GM20431 (cell line): Measurements from ENCODE around the gene NPHS1.
"Not testable (repeated sequence)": the region's sequence is repeated elsewhere in the genome, so short reads cannot be mapped to it uniquely, and the experiment has no call there.

Experiments
- in situ Hi-C: fragments of 300-500 bp; cut with MseI, MboI; formaldehyde crosslinking; loops from one replicate; pipeline ENCODE4 v1.15.0; 2020; ENCODE audit warnings: low sequenced_read_pairs; ENCODE audit not compliant: unreplicated experiment

Gene NPHS1

DNA sequence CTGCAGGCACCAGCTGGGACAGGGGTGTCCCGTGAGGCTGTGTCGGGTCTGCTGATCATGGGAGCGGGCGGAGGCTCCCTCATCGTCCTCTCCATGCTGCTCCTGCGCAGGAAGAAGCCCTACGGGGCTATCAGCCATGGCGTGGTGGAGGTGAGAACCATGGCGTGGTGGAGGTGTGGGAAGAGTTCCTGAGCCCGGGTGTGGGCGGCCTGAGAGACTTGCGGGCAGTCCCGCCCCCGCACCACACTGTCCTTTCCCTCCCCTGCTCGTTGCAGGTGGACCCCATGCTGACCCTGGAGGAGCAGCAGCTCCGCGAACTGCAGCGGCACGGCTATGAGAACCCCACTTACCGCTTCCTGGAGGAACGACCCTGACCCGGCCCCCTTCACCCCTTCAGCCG, 26.8 kb upstream of the NPHS1 start:
- in situ Hi-C loops = no loop called here

DNA sequence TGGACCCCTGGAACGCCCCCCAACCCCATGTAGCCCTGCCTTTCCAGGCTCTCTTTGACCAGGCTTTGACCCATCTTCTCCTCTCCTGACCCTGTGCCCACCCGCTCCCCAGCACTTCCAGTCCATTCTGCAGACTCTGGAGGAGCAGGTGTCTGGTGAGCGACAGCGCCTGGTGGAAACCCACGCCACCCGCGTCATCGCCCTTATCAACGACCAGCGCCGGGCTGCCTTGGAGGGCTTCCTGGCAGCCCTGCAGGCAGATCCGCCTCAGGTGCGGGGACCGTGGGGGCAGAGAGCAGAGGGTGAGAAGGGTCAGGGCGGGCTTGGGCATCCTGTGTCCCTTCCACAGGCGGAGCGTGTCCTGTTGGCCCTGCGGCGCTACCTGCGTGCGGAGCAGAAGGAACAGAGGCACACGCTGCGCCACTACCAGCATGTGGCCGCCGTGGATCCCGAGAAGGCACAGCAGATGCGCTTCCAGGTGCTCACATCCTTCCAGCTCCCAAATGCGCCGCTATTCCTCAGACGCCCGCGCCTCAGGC, 22.2 kb upstream of the NPHS1 start:
- in situ Hi-C loops = no loop called here

DNA sequence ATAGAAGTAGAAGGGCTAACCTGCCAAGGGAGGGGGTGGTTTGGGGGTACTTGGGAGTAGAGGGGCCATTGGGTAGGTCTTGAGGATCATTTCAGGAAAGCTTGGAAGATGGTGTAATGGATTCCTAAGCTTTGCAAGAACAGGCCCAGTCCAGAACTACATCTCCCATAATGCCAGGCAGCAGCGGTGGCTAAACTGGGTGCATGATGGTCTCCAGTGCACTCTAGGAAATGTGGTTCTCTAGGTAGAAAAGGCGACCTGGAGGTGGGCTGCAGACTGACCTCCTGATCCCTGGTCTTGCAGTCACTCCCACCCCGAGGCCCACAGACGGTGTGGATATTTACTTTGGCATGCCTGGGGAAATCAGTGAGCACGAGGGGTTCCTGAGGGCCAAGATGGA, 19.9 kb upstream of the NPHS1 start:
- in situ Hi-C loops = no loop called here

DNA sequence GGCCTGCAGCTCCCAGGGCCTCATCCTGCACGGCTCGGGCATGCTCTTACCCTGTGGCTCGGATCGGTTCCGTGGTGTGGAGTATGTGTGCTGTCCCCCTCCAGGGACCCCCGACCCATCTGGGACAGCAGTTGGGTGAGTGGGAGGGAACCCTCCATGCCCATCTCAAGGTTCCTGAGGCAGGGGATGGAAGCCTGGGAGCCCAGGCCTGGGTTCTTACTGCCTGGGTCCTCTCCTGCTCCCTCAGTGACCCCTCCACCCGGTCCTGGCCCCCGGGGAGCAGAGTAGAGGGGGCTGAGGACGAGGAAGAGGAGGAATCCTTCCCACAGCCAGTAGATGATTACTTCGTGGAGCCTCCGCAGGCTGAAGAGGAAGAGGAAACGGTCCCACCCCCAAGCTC, 19.3 kb upstream of the NPHS1 start:
- in situ Hi-C loops = no loop called here

DNA sequence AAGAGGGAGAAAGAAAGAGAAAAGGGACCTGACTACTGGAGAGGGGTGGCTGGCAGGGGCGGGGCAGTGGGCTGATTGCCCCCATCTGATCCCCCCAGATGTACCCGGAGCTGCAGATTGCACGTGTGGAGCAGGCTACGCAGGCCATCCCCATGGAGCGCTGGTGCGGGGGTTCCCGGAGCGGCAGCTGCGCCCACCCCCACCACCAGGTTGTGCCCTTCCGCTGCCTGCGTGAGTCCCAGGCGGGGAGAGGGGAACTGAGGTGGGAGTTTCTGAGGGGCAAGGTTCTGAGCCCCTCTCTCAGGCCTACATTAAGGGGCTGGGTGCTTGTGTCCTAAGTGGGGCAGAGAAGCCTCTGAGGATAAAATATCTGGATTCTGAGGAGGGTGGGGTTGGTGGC, 18.5 kb upstream of the NPHS1 start:
- in situ Hi-C loops = no loop called here

DNA sequence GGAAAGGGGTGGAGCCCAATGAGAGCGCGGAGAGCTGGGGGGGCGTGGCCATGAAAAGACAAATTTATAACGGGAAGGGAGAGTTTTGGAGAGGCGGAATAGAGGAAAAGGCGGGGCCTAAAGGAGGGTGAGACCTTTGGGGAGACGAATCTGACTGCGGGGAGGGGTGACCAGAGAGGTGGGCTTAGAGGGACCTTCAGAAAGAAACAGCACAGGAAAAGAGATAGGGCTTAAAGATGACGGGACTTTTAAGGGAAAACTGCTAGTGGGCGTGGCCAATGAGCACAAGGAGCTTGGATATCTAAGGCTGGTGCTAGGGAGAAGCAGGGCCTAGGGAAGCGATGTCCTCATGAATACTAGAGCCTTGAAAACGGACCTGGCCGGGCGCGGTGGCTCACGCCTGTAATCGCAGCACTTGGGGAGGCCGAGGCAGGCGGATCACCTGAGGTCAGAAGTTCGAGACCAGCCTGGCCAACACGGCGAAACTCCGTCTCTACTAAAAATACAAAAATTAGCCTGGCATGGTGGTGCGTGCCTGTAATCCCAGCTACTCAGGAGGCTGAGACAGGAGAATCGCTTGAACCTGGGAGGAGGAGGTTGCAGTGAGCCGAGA, 17.9 kb upstream of the NPHS1 start:
- in situ Hi-C loops = not testable (repeated sequence)

DNA sequence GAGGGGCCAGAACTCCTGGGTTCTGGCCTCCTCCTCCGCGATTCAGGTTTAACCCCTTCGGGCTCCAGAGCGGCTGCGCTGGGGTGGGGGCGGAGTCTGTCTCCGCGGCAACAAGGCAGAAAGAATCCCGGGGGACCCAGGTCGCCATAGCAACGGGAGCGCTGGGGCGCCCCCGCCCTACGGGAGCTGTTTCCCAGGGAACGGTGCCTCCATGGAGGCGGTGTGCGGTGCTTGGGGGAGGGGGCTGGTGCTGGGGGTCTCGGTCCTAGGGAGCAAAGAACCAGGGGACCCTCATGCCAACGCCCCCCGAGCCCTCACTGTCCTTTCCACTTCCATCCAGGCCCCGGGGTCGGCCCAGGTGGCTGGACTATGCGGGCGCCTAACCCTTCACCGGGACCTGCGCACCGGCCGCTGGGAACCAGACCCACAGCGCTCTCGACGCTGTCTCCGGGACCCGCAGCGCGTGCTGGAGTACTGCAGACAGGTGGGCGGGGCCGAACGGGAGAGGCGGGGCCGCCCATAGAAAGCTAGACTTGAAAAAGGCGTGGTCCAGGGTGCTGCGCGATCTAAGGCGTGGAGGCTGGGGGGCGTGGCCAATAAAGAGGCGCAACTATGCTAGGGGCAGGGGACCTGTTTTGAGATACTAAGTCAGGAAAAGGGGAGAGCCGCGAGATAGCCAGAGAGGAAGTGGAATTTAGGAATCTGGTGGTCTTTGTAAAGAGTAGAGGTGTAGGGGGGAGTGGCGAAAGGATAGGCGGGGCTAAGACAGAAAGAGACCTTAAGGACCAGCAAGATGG, 17.2 kb upstream of the NPHS1 start:
- in situ Hi-C loops = no loop called here

DNA sequence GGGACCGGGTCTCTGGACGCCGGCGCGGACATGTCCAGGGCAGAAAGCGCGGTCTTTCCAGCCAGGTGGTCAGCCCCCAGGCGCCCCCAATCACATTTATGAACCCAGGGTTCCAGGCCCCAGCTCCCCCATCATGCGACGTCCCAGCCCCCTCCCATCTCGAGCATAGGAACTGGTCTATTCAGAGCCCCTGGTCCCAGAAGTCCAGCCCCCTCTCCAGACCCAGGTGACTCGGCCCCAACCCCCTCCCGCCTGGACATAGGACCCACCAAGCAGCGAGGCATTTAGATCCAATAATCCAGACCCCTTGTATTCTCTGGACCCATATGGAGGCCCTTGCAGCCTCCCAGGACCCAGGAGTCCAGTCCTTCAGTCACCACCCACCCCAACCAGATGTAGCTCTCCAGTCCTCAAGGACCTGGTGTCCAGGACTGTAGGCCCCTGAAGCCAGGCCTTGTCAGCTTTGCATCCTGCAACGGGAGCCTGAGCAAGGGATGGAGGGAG, 16.6 kb upstream of the NPHS1 start:
- in situ Hi-C loops = no loop called here

DNA sequence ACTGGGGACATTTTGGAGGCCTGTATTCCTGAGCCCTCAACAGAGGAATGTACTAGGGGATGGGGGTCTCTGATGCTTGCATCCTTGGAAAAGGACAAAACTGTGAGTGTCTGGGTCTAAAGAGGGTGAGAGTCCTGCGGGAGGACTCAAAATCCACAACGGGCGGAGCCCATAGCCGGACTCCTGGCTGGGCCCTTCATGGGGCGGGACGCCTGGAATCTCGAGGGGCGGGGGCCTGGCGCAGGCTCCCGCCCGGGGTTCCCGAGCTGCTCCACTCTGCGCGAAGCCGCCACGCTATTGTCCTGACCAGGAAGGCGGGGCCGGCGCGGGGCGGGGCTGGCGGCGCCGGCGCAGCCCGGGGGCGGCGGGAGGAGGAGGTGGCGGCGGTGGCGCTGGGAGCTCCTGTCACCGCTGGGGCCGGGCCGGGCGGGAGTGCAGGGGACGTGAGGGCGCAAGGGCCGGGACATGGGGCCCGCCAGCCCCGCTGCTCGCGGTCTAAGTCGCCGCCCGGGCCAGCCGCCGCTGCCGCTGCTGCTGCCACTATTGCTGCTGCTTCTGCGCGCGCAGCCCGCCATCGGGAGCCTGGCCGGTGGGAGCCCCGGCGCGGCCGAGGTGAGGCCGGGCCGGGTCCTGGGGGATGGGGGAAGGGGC, 16.0 kb upstream of the NPHS1 start, which contains the start of gene APLP1:
TSS of gene APLP1 (plus strand) at position 403 of the 651 bp plus-strand sequence. CDS start at position 466, 63 bp downstream.
- in situ Hi-C loops = no loop called here

DNA sequence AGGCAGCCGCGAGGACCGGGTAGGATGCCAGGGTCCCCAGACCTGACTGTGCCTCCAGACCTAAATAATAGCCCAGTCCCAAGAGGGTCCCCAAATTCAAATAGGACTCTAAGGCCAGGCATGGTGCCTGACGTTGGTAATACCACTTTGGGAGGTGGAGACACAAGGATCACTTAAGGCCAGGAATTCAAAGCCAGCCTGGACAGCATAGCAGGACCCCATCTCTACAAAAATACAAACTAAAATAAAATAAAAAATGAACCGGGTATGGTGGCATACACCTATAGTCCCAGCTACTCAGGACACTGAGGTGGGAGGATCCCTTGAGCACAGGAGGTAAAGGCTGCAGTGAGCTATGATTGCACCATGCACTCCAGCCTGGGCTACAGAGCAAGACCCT, 10.7 kb upstream of the NPHS1 start:
- in situ Hi-C loops = no loop called here

DNA sequence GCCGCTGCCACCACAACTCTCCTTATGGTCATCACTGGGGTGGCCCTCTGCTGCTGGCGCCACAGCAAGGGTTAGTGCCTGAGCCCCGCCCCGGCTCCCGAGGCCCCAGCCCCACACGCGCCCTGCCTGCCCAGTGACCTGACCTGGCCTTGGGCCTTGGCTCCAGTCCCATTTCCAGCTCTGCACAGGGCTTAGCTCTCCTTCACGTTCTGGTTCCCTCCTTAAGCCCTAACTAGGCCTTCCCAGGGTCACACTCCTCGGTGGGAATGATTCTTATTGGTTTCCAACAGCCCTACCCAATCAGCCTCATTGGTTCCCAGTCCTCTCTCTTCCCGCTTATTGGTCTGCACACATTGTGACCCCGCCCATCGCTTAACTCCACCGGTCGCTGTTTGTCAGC, 10.2 kb upstream of the NPHS1 start:
- in situ Hi-C loops = no loop called here

DNA sequence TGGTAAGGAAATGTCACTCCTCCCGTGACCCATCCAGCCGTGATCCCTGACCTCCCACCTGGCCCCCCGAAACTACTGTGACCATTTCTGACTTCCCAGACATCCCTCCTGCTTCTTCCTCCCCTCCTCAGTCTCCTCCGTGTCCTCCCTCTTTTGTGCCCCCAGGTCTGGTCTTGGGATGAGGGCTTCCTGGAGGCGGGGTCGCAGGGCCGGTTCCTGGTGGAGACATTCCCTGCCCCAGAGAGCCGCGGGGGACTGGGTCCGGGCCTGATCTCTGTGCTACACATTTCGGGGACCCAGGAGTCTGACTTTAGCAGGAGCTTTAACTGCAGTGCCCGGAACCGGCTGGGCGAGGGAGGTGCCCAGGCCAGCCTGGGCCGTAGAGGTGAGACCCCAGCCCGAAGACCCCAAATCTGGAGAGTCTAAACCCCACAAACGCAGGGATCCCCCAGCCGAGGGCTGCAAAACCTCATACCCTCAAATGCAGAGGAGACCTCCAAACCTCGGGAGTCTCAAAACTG, 9.4 kb upstream of the NPHS1 start:
- in situ Hi-C loops = no loop called here

DNA sequence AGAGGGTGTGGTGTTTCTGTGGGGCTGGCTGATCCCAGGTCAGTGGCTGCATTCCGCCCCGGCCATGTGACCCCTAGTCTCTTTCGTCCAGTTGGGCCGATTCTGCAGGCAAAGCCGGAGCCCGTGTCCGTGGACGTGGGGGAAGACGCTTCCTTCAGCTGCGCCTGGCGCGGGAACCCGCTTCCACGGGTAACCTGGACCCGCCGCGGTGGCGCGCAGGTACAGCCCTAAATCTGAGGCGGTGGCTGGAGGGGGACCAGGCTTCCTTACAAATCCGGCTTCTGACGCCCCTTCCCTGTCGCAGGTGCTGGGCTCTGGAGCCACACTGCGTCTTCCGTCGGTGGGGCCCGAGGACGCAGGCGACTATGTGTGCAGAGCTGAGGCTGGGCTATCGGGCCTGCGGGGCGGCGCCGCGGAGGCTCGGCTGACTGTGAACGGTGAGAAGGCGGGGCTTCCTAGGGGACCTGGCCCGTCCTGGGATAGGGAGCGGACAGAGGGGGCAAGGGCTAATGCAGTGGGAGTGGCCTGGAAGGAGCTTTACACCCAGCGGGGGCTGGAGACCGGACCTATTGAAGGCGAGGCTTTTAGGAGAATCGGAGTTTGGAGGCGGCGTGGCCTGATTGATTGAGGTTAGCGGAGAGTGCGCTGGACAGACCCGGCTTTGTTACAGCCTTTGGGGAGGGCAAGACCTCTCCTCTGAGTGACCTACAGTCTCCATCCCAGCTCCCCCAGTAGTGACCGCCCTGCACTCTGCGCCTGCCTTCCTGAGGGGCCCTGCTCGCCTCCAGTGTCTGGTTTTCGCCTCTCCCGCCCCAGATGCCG, 8.7 kb upstream of the NPHS1 start:
- in situ Hi-C loops = no loop called here

DNA sequence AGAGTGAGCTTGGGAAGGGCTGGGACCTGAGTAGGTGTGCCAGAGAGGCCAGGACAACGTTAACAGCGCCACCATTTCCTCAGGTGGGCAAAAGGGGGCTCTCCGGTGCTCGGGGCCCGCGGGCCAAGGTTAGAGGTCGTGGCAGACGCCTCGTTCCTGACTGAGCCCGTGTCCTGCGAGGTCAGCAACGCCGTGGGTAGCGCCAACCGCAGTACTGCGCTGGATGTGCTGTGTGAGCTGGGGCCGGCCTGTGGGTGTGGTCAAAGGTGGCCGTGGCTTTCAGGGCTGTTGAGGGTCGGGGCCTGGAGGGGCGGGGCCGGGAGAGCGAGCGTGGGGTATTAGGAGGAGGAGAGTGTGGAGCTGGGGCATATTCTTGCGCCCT, 8.1 kb upstream of the NPHS1 start:
- in situ Hi-C loops = no loop called here

DNA sequence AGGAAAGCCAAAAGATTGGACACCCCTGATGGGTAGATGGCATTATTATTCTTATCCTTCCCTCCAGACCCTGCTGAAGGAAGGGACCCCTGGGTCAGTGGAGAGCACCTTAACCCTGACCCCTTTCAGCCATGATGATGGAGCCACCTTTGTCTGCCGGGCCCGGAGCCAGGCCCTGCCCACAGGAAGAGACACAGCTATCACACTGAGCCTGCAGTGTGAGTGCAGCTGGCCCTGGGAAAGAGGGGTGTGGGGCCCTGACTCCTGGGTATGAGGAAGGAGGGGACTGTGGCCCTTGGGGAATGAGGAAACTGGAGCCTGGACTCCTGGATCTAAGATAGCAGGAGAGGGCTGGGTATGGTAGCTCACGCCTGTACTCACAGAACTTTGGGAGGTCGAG, 7.1 kb upstream of the NPHS1 start:
- in situ Hi-C loops = no loop called here

DNA sequence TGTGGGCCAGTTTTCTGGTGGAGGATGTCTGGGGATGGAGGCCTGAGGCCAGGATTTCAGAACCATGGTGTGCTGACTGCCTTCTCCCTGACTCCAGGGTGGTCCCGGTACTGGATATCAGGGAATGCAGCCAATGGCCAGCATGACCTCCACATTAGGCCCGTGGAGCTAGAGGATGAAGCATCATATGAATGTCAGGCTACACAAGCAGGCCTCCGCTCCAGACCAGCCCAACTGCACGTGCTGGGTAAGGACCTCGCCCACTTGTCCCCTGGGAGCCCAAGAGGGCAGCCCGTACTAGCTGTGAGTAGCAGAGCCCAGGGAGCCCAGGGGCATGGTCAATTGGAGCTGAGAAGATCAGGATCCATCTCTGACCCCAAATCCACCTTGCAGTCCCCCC, 6.0 kb upstream of the NPHS1 start:
- in situ Hi-C loops = no loop called here

DNA sequence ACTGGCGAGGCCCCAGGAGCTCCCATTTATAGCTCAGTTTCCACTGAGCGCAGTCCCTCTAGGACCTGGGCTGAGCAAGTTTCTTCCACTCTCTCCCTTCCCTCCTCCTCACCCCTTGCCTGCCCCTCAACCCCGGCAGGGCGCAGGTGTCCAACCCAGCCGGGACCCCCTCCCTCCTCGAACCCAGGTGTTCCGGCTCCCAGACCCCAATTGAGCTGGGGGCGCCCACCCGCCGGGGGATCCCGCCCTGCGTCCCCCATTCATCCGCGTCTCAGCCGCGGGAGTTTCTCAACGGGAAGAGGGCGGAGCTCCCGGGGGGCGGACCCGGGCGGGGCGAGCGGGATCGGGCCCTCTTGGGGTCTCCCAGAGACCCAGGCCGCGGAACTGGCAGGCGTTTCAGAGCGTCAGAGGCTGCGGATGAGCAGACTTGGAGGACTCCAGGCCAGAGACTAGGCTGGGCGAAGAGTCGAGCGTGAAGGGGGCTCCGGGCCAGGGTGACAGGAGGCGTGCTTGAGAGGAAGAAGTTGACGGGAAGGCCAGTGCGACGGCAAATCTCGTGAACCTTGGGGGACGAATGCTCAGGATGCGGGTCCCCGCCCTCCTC, 4.3 kb upstream of the NPHS1 start, which contains the start of gene KIRREL2:
TSS of gene KIRREL2 (plus strand) at position 366 of the 604 bp plus-strand sequence. CDS start at position 575, 209 bp downstream.
- in situ Hi-C loops = no loop called here

DNA sequence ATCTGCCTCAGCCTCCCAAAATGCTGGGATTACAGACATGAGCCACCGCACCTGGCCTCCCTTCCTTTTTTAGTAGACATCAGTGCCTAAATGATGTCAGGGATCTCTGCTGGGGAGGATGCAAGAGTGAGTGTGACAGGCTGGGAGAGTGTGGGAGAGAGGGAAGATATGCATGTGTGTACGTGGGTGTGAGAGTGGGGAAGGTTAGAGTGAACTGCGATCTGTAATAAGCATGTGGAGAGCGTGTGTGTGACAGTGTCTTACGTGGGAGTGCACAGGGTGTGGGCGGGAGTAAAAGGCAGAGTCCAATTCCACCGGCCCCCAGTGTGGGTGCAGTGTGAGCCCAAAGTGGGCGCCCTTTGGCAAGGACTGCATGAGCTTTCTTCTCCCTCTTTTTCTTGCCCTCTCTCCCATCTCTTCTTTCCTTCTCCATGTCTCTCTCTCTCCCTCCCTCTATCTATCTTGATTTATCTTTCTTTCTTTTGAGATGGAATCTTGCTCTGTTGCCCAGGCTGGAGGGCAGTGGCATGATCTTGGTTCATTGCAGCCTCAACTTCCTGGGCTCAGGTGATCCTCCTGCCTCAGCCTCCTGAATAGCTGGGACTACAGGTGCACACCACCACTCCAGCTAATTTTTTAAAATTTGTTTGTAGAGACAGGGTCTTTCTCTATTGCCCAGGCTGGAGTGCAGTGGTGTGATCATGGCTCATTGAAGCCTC, 893 bp upstream of the NPHS1 start:
- in situ Hi-C loops = no loop called here
